GM19455 (cell line): ENCODE data around the gene SMNDC1.
"Not testable (repeated sequence)": the region's sequence is repeated elsewhere in the genome, so short reads cannot be mapped to it uniquely, and the experiment has no call there.

Experiments used
- ATAC-seq: cut with Tn5 transposase; IDR thresholded peaks from one replicate; pipeline ENCODE4 v1.9.1; 2021; ENCODE audit not compliant: unreplicated experiment

The SMNDC1 gene

GRCh38 chr10:110304780-110305421 lies at the start of gene SMNDC1:
TSS of gene SMNDC1 (minus strand) at chr10:110304920. CDS start at chr10:110303587, 1,333 bp downstream.
- ATAC-seq = peak; percentile 86

- no peak for ATAC-seq
Observed at GRCh38 chr10:110354322-110354766, 49.6 kb upstream of the SMNDC1 start.

GRCh38 chr10:110353244-110354119 lies 48.8 kb upstream of the SMNDC1 start:
- no peak for ATAC-seq

GRCh38 chr10:110352930-110353243 lies 48.2 kb upstream of the SMNDC1 start:
- ATAC-seq = no peak

GRCh38 chr10:110350812-110351211 lies 46.1 kb upstream of the SMNDC1 start:
- no peak for ATAC-seq

- no peak for ATAC-seq
Observed at GRCh38 chr10:110349831-110350230, 45.1 kb upstream of the SMNDC1 start.

- ATAC-seq = no peak
Observed at GRCh38 chr10:110349386-110349785, 44.7 kb upstream of the SMNDC1 start.

- ATAC-seq = no peak
Observed at GRCh38 chr10:110348336-110348735, 43.6 kb upstream of the SMNDC1 start.

GRCh38 chr10:110346914-110347313 lies 42.2 kb upstream of the SMNDC1 start:
- ATAC-seq = no peak

- ATAC-seq = no peak
Observed at GRCh38 chr10:110345286-110345685, 40.6 kb upstream of the SMNDC1 start.

- ATAC-seq = no peak
Observed at GRCh38 chr10:110344622-110345021, 39.9 kb upstream of the SMNDC1 start.

- ATAC-seq = no peak
Observed at GRCh38 chr10:110343947-110344346, 39.2 kb upstream of the SMNDC1 start.

- no peak for ATAC-seq
Observed at GRCh38 chr10:110340816-110341215, 36.1 kb upstream of the SMNDC1 start.

- no peak for ATAC-seq
Observed at GRCh38 chr10:110340122-110340521, 35.4 kb upstream of the SMNDC1 start.

GRCh38 chr10:110337906-110338305 lies 33.2 kb upstream of the SMNDC1 start:
- no peak for ATAC-seq

GRCh38 chr10:110337401-110337800 lies 32.7 kb upstream of the SMNDC1 start:
- ATAC-seq = no peak

GRCh38 chr10:110336111-110336721 lies 31.5 kb upstream of the SMNDC1 start:
- ATAC-seq = no peak

GRCh38 chr10:110335314-110336064 lies 30.8 kb upstream of the SMNDC1 start:
- ATAC-seq = no peak

- ATAC-seq = no peak
Observed at GRCh38 chr10:110334061-110334656, 29.4 kb upstream of the SMNDC1 start.

GRCh38 chr10:110331226-110331795 lies 26.6 kb upstream of the SMNDC1 start:
- not testable (repeated sequence) for ATAC-seq
